Cardiac fibroblast (primary cell): ENCODE results near the gene HRK.

Experiments used
- DNase-seq, 2 donors: peaks; one replicate each; pipeline versions ENCODE4 v3.0.0 to v3.0.0-alpha.2; 2010; ENCODE audit warnings: low read depth in 2 of 2
- H3K4me3 ChIP-seq, 2 donors: replicated peaks in 1 of 2; 1 replicate in 1 of 2; 2 replicates in 1 of 2; pipeline ENCODE4 v1.5.1; 2011; ENCODE audit warnings: low read depth in 2 of 2, low read length in 2 of 2, mild to moderate bottlenecking in 2 of 2, moderate library complexity in 1 of 2
- CTCF ChIP-seq: IDR thresholded peaks from one replicate; pipeline ENCODE4 v1.5.1; 2011; ENCODE audit warnings: low read depth, mild to moderate bottlenecking, low read length, inconsistent platforms

The HRK gene

GRCh38 chr12:116891019-116891418 is 9.8 kb upstream of the HRK start:
- TF ChIP-seq CTCF = no peak
- no peak for DNase-seq
- no peak overlapping the region for H3K4me3 ChIP-seq

GRCh38 chr12:116890330-116890729 is 9.1 kb upstream of the HRK start:
- no peak overlapping the region for H3K4me3 ChIP-seq
- TF ChIP-seq CTCF = no peak
- no peak for DNase-seq

- no peak for TF ChIP-seq CTCF
- DNase-seq = no peak
- no peak overlapping the region for H3K4me3 ChIP-seq
These were observed 6.7 kb upstream of the HRK start for GRCh38 chr12:116887897-116888296.

GRCh38 chr12:116887244-116887643 is 6.0 kb upstream of the HRK start:
- no peak for TF ChIP-seq CTCF
- DNase-seq = no peak

GRCh38 chr12:116885491-116885890 is 4.2 kb upstream of the HRK start:
- H3K4me3 ChIP-seq = no peak overlapping the region
- no peak for TF ChIP-seq CTCF
- DNase-seq = peak; percentile 7 to 22

More at GRCh38 chr12:116887244-116887643, 6.0 kb upstream of the HRK start:
- no peak overlapping the region for H3K4me3 ChIP-seq

- no peak for TF ChIP-seq CTCF
- no peak for DNase-seq
- H3K4me3 ChIP-seq = no peak overlapping the region
These were observed 3.6 kb upstream of the HRK start for GRCh38 chr12:116884871-116885270.

- TF ChIP-seq CTCF = peak; percentile 45
- H3K4me3 ChIP-seq = no peak overlapping the region
- peak; percentile 50 to 77 for DNase-seq
These were observed 1.5 kb upstream of the HRK start for GRCh38 chr12:116882742-116883141.
